Measurements from ENCODE around the gene SGPP1.
A peak's percentile ranks its signal among the peaks of the same experiment; 100 is the strongest.
"Not testable (repeated sequence)": the region's sequence is repeated elsewhere in the genome, so short reads cannot be mapped to it uniquely, and the experiment has no call there.

Gene SGPP1

DNA sequence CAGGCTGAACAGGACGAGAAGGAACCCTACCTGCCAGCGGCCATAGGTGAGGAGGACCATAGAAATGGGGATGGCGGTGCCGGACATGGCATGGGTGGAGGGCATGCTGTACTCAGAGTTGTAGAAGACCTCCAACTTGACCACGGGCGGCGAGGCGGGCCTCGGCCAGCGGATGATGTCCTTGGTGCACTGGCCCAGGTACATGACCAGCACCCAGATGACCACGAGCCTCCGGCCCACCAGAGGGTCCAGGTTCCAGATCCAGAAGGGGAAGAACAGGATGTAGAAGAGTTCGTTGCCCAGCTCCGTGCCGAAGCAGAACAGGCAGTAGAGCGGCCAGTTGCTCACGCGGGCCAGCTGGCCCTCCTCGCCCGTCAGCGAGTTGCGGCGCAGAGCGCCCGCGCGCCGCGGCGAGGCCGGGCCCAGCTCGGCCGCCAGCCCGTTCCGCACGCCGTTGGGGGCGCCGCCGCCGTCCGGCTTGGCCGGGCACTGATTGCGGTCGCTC lies 582 bp downstream of the SGPP1 start:
- DNase-seq (ENCODE audit: low read depth, low spot score): no peak
- peak overlapping the region; percentile 72 for H3K27ac ChIP-seq

DNA sequence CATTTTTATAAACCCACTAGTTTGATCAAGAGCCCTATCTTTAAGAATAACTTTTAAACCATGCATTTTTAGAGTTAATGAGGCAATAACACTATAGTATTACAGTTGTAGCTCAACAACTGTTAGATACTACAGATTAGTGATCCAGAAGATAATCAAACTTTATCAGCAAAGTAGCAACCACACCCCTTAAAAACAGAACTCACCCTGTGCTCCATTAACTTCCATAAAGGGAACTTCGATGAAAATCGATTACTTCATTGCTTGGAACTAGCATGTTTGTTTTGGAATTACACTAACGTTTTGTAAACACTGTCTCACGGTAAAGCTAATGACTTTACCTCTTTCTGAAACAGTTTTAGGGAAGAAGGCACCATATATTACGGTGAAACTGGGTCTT lies 1.4 kb downstream of the SGPP1 start:
- no peak for DNase-seq (ENCODE audit: low read depth, low spot score)
- H3K27ac ChIP-seq: no peak overlapping the region

DNA sequence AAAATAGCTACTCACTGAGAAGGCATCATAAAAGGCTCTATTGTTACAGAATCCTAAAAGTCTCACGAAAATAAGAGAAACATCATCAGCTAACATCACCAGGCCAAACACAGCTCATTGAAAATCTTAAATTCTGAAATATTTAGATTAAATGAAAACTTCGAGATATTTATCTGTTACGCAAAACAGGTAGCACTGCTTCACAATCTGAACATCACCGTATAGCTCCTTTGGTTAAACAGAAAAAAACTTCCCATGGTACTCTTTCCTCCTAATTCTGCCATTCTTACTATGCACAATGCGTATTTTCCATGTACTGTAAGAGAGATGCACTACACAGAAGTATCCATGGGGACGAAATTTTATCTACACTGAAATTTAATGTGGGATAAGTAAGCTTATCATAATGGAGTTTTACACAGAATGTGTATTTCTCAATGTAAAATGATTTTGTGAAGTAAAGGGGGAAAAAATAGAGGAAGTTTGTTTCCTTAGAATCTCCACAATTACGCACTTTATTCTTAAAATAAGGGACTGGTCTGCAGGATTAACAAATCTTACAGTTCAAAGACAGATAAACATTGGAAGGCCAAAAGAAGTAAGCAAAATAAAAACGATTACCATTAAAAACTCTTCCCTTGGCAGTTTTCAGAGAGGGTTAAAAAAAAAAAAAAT lies 1.9 kb downstream of the SGPP1 start:
- no peak for DNase-seq (ENCODE audit: low read depth, low spot score)
- no peak overlapping the region for H3K27ac ChIP-seq

DNA sequence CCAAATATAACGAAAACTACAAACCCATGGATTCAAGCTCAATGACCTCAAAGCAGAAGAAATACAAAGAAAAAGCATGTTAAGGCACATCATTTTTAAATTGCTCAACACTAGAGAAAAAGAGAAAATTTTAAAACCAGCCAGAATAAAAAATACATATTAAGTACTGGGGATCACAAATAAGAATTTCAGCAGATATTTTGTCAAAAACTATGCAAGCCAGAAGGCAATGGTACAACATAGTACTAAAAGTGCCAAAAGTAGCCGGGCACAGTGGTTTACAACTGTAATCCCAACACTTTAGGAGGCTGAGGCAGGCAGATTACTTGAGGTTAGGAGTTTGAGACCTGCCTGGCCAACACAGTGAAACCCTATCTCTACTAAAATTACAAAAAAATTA lies 10.2 kb downstream of the SGPP1 start:
- no peak overlapping the region for H3K27ac ChIP-seq
- no peak for DNase-seq (ENCODE audit: low read depth, low spot score)

DNA sequence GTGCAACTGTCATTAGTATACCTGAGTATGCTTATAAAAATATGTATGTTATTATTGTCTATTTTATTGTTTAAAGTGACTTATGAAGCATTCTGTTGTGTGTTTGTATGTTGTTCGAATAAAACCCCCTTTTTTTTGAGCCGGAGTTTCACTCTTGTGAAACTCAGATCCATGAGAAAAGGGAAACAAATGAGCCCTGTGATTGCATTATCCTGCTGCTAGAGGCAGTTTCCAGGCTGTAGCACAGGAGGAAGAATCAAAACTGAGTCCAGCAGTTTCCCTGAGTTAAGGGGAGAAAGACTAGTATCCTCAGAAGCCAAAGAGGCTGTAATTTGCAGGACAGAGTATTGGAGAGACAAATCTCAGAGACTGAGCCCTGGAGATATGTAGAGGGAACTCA lies 12.5 kb downstream of the SGPP1 start:
- DNase-seq (ENCODE audit: low read depth, low spot score): no peak
- H3K27ac ChIP-seq: no peak overlapping the region

DNA sequence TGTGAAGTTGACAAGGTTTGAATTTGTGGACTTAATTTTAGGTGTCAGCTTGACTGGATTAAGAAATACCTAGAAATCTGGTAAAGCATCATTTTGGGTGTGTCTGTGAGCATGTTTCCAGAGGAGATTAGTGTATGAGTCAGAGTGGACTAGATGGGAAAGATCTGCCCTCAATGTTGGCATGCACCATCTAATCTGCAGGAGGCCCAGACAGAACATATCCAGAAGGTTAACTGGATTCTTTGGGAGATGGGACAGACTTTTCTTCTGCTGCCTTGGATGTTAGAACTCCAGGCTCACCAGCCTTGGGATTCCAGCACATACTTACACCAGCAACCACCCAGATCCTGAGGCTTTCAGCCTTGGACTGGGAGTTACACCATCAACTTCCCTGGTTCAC lies 14.1 kb downstream of the SGPP1 start:
- DNase-seq (ENCODE audit: low read depth, low spot score): no peak
- H3K27ac ChIP-seq: no peak overlapping the region

DNA sequence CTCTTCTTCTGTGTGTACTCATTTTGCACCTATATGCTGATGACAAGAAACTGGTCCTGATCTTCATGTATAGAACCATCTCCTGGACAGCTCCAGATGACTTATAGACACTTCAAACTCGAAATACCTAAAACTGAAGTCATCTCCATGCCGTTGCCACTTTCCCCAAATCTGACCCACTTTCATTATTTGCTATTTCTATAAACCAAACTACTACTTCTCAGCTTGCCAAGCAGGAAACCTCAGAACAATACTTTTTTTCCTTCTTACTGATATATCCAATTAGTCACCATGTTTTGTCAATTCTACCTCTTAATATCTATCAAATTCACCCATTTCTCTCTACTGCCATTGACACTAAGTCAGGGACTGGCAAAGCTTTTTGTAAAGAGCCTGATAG lies 14.8 kb downstream of the SGPP1 start:
- H3K27ac ChIP-seq: no peak overlapping the region
- no peak for DNase-seq (ENCODE audit: low read depth, low spot score)

DNA sequence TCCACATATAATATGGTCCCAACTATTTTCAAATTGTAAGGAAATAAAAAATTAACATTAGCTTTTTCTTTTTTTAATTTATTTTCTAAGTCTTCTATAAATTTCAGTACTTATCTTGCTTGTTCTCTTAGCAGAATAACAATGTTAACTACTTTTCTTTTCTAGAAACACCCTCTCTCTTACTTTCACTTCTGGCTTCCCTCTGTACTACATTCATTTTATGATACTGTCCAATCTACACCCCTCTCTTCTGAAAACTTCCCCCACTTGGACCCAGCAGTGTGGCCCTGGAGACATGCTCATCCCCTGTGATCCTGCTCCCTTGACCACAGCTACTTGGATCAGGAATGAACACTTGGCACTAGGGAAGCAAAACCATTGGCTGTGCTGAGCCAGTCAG lies 15.7 kb downstream of the SGPP1 start:
- DNase-seq (ENCODE audit: low read depth, low spot score): no peak
- no peak overlapping the region for H3K27ac ChIP-seq

DNA sequence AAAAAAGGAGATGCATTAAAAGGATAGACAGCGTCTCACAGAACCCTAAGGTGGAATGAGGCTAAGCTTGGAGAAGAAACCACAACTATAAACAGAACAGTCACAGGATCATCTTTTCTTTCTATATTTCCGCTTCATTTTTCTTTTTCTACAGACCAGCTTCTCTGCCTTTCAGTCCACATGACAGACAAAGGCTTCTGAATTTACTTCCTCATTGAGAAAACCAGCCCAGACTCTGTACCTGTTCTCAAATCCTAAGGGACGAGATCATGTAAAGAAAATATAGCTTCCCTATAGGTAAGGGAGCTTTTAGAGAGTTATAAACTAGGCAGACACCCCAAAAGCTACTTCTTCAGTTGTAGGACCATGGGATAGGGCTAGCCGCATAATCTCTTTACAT lies 17.4 kb downstream of the SGPP1 start:
- H3K27ac ChIP-seq: no peak overlapping the region
- no peak for DNase-seq (ENCODE audit: low read depth, low spot score)

DNA sequence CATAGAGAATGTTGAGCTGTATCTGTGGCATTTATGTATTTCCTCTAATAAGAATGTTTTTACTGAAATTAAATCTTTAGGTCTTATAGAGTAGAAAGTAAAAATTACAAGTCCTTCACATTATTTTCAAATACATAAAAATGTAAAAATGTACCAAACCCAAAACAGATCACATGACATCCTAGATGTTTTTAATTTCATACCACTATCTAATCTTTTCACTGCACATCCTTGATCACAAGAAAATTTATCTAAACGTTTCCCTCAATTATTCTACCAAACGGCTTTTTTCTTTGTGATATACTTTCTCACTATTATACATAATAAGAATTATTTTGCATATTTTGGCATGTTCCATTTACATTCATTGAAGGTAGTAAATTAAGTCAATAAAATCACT lies 18.3 kb downstream of the SGPP1 start:
- H3K27ac ChIP-seq: no peak overlapping the region
- no peak for DNase-seq (ENCODE audit: low read depth, low spot score)

DNA sequence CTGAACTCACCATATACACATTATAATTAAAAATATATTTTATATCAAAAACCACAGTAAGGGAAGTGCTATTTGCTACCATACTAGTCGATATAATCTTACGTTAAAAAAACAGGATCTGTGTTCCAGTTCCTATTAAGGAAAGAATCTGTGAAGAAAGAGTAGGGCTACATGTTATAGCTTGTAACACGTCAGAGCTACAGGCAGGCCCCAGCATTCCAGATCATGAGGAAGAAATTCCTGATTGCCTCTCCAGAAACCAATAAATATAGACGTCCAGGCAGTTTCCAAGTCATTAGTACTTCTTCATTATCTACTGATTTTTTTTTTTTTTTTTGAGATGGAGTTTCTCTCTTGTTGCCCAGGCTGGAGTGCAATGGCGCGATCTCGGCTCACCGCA lies 20.6 kb downstream of the SGPP1 start:
- no peak for DNase-seq (ENCODE audit: low read depth, low spot score)
- peak overlapping the region; percentile 14 for H3K27ac ChIP-seq

DNA sequence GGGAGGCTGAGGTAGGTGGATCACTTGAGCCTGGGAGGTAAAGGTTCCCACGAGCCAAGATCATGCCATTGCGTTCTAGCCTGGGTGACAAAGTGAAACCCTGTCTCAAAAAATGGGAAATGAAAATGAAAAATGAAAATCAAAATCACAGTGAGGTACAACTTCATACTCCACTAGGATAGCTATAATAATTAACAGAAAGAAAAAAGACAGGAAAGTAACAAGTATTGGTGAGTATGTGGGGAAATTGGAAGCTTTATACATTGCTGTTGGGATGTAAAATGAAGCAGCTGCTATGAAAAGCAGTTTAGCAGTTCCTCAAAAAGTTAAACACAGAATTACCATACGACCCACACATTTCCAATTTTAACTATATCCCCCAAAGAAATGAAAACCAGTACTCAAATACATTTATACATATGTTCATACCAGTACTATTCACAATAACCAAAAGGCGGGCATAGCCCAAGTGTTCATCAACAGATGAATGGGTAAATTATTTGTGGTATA lies 22.2 kb downstream of the SGPP1 start:
- no peak for DNase-seq (ENCODE audit: low read depth, low spot score)
- H3K27ac ChIP-seq: no peak overlapping the region

DNA sequence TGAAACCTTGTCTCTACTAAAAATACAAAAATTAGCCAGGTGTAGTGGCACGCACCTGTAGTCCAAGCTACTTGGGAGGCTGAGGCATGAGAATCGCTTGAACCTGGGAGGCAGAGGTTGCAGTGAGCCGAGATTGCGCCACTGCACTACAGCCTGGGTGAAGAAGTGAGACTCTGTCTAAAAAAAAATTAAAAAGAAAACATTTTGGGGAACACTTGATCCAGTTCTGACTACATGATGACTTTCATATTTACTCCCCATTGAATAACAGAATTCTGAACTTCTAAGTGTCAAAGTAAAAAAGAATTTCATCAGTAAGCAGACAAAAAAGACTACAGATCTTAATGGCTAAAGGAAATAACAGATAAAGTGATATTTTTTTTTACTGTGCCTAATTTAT lies 25.3 kb downstream of the SGPP1 start:
- DNase-seq (ENCODE audit: low read depth, low spot score); H3K27ac ChIP-seq: not testable (repeated sequence)

DNA sequence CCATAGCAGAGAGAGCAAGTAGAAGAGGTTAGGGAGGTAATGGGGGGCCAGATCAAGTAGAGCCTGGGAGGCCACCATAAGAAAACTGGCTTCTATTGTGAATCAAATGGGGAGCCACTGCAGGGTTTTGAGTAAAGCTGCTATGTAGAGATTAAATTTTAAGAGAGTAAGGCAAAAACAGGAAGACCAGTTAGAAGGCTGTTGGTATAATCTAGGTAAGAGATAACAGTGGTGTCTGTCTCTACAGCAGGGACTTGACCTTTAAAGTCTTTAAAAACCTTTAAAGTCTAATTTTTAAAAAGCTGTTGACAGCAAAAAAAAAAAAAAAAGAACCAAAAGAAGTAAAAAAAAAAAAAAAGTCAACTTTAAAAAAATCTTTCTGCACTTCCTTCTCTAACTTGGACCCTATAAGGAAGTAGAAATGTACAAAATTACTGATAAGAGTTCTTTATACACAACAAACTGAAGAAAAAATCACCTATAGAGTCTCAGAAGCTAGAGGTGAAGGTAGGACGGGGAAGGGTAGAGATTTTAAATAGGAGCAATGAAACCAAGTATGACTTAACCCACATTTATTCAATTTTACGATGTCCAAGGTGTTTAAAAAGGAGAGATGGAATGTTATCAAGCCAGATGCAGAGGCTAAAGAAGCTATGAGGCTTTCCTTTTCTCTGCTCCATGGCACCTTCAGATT lies 26.1 kb downstream of the SGPP1 start:
- no peak overlapping the region for H3K27ac ChIP-seq

DNA sequence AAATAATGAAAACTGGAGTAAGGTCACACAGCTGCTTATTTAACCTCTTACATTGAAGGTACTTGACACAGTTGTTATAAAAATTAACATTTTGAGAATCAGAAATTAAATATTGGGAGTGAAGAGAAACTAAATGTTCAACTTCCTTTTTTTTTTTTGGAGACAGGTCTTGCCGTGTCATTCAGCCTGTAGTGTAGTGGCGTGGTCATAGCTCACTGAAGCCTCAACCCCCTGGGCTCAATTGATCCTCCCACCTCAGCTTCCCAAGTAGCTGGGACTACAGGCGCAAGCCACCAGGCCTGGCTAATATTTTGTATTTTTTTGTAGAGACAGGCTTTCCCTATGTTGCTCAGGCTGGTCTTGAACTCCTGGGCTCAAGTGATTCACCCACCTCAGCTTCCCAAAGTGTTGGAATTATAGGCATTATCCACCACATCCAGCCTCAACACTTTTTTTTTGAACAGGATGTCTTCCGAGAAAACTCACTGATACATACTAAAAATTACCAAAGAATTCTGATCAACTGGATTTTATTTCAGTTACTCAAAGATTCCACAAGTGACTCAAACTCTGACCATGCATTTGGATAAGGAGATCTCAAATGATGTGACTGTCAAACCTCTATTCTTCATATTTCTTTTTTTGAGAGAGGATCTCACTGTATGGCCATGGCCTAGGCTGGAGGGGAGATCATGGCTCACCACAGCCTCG lies 35.4 kb downstream of the SGPP1 start:
- DNase-seq (ENCODE audit: low read depth, low spot score): no peak
- H3K27ac ChIP-seq: no peak overlapping the region

More for the DNA sequence above, 26.1 kb downstream of the SGPP1 start:
- no peak for DNase-seq (ENCODE audit: low read depth, low spot score)

DNA sequence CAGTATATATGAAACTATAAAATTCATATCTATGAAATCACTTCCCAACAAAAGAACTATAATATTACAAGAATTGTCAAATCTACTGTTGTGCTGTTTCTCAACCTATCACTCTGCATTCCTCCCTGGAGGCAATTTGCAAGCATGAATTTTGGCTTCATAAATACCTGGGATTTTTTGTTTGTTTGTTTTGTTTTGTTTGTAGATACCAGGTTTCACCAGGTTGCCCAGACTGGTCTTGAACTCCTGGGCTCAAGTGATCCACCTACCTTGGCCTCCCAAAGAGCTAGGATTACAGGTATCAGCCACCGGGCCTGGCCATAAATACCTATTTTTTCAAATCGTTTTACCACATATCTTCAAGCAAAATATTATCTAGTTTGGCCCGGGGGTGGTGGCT lies 38.7 kb downstream of the SGPP1 start:
- H3K27ac ChIP-seq: no peak overlapping the region
- no peak for DNase-seq (ENCODE audit: low read depth, low spot score)

DNA sequence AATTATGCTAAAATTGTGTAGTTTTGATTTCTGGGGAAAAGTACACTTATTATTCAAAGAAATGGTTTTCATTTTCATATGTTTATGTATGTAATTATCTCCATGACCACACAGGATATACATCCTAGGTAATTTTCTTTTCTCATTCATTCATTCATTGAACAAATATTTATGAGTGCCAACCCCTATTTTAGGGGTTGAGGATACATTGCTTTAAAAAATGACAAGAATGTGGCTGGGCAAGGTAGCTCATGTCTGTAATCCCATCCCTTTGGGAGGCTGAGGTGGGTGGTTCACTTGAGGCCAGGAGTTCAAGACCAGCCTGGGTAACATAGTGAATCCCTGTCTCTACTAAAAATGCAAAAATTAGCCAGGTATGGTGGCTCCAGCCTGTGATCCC lies 40.9 kb downstream of the SGPP1 start:
- no peak overlapping the region for H3K27ac ChIP-seq
- no peak for DNase-seq (ENCODE audit: low read depth, low spot score)

DNA sequence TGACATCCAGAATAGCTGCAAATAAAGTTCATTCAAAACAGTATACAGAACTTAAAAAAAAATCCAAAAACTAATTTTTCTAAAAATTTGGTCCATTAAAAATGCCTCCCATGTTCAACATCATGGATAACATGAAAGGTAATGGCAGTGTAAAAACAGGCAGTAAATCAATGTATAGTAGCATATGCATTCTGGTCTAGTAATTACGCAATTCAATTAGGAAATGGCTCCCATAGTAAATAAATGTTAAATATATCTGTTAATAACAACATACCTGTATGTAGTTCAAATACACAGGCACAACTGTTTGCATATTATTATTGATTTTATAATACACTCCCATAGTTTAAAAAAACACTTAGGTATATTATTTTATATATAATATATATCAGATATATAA lies 42.5 kb downstream of the SGPP1 start:
- no peak for DNase-seq (ENCODE audit: low read depth, low spot score)
- no peak overlapping the region for H3K27ac ChIP-seq

DNA sequence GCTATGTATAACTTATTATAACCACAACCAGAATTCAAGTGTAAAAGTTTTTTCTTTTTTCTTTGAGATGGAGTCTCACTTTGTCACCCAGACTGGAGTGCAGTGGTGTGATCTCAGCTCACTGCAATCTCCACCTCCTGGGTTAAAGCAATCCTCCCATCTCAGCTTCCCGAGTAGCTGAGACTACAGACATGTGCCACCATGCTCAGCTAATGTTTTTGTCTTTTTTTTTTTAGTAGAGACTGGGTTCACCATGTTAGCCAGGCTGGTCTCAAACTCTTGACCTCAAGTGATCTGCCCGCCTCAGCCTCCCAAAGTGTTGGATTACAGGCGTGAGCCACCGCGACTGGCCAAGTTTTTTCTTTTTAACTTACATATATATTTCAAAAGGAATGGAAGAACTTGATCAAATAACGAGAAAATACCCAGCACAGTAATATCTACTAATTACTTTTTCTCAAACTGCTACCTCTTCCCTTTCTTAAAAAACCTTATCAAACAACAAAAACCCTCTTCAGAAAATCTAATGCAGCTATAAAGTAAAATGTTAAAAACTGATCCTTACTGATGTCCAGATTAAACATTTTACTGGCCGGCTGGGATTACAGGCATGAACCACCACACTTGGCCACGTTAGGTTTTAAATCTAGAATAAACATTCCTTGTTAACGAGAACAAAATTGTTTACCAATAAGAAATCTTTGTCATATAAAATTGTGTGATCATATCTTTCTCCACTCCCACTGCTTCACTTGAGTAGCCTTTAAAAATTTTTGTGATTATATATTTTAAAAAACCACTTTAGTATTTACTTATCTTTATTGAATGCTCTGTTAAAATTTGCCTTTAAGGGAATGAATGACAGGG lies 44.9 kb downstream of the SGPP1 start:
- no peak overlapping the region for H3K27ac ChIP-seq
- DNase-seq (ENCODE audit: low read depth, low spot score): no peak

DNA sequence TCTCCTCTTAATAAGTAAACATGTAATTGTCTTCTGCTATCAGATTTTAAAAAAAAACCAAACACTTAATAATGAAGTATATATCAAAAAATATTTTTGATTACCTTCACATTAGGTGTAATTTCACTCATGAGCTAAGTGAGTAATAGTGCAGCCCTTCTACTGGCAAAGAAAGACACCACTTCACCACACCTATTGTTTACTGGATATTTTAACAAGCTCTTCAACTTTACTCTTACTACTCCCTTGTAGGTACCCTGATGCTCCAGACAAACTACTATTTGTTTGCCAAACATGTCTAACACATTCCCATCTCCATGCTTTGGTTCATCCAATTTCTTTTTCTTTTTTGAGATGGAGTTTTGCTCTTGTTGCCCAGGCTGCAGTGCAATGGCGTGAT lies 49.3 kb downstream of the SGPP1 start:
- peak overlapping the region; percentile 6 for H3K27ac ChIP-seq
- no peak for DNase-seq (ENCODE audit: low read depth, low spot score)
